K562 (cell line): ENCODE measurements around the gene PTK6. TPM values are rescaled to one million over a fixed set of nuclear protein-coding genes. Genes with fewer than 3 reads are reported as not detected.

Source experiments
- ATAC-seq: fragments of 200-7000 bp; cut with Tn5 transposase; 3 replicates; pipeline ENCODE4 v1.9.1; 2020; ENCODE audit warnings: moderate library complexity
- BruUV-seq: library from RNA; stranded (reverse); fragments of 400-500 nt; replicated peaks from 2 replicates; lab custom pipeline; 2021; lab: Mats Ljungman, UMichigan
- CTCF ChIA-PET: fragments of 300-600 bp; formaldehyde crosslinking; extraction: SDS; loops from one replicate; lab custom pipeline; 2021; ENCODE audit warnings: low intra/inter-chr PET ratio; lab: Yijun Ruan, JAX
- POLR2A ChIA-PET: fragments of 300-600, 350-650 bp; sonication (Branson Sonifier 250); formaldehyde crosslinking; extraction: SDS; loops from one replicate; lab custom pipeline; 2021; ENCODE audit warnings: antibody characterized with exemption, inconsistent platforms; lab: Yijun Ruan, JAX
- DNase-seq, 4 experiments: peaks; one replicate each; pipeline versions ENCODE4 v3.0.0 to v3.0.0-alpha.2; 2011 to 2018; ENCODE audit warnings: low spot score in 3 of 4, mixed read lengths in 3 of 4; ENCODE audit errors: extremely low read depth in 1 of 4
- FAIRE-seq: peaks from 2 replicates; lab custom pipeline; 2011; peaks lifted over from hg19 to GRCh38; lab: Jason Lieb, UNC
- H2AFZ ChIP-seq: 2 replicates; pipeline ENCODE4 v1.6.0; 2011; ENCODE audit warnings: low read depth, low read length, control low read depth, inconsistent platforms
- H3K27ac ChIP-seq: fragments of 200-600 bp; 3 replicates; pipeline ENCODE4 v1.8.0; 2011; ENCODE audit warnings: low read depth, mild to moderate bottlenecking, control low read depth, inconsistent platforms, low read length, moderate library complexity, mixed read lengths; ENCODE audit errors: extremely low read depth
- H3K27me3 ChIP-seq, 2 experiments: fragments of 300-600 bp in 1 of 2; 2 replicates in 1 of 2; 3 replicates in 1 of 2; pipeline versions ENCODE4 v1.6.0 to v1.8.0; 2011; ENCODE audit warnings: inconsistent platforms in 2 of 2, low read length in 2 of 2, mild to moderate bottlenecking in 1 of 2, mixed read lengths in 1 of 2, moderate library complexity in 1 of 2; ENCODE audit not compliant: control insufficient read depth in 2 of 2, insufficient read depth in 2 of 2
- H3K36me3 ChIP-seq: fragments of 300-600 bp; 3 replicates; pipeline ENCODE4 v1.8.0; 2011; ENCODE audit warnings: mild to moderate bottlenecking, low read length, inconsistent platforms; ENCODE audit not compliant: control insufficient read depth, insufficient read depth
- H3K4me1 ChIP-seq, 2 experiments: fragments of 200-600 bp in 1 of 2; replicated peaks in 1 of 2; 2 replicates in 1 of 2; 3 replicates in 1 of 2; pipeline versions ENCODE4 v1.5.1 to v1.8.0; 2011; ENCODE audit warnings: inconsistent platforms in 2 of 2, low read length in 2 of 2, mild to moderate bottlenecking in 1 of 2, mixed read lengths in 1 of 2, moderate library complexity in 1 of 2; ENCODE audit not compliant: control insufficient read depth in 2 of 2, insufficient read depth in 2 of 2
- H3K4me2 ChIP-seq: 2 replicates; pipeline ENCODE4 v1.6.1; 2011; ENCODE audit warnings: low read length, control low read depth, inconsistent platforms, mixed read lengths; ENCODE audit not compliant: insufficient read depth
- H3K4me3 ChIP-seq: fragments of 200-600 bp; sonication (generic), shearing (Covaris generic); 2 replicates; pipeline ENCODE4 v1.5.1; 2016; ENCODE audit warnings: control low read depth, inconsistent platforms
- H3K79me2 ChIP-seq: fragments of 200-600 bp; 3 replicates; pipeline ENCODE4 v1.8.0; 2011; ENCODE audit warnings: low read length, inconsistent platforms; ENCODE audit not compliant: control insufficient read depth, insufficient read depth
- H3K9ac ChIP-seq, 2 experiments: 2 replicates each; pipeline versions ENCODE4 v1.6.0 to v1.6.1; 2011; ENCODE audit warnings: low read depth in 2 of 2, low read length in 2 of 2, control low read depth in 1 of 2, inconsistent platforms in 1 of 2, mild to moderate bottlenecking in 1 of 2, mixed read lengths in 1 of 2; ENCODE audit not compliant: insufficient read depth in 1 of 2
- H3K9me1 ChIP-seq: one replicate; pipeline ENCODE4 v1.6.0; 2011; ENCODE audit warnings: inconsistent platforms, mild to moderate bottlenecking, low read length, moderate library complexity; ENCODE audit not compliant: control insufficient read depth, insufficient read depth
- H3K9me3 ChIP-seq: replicated peaks from 2 replicates; pipeline ENCODE4 v1.5.1; 2011; ENCODE audit warnings: low read depth, low read length, inconsistent platforms; ENCODE audit not compliant: control insufficient read depth, insufficient read depth
- H4K20me1 ChIP-seq: replicated peaks from 2 replicates; pipeline ENCODE4 v1.6.1; 2011; ENCODE audit warnings: low read length, inconsistent platforms, mixed read lengths; ENCODE audit not compliant: control insufficient read depth, insufficient read depth
- CHCHD3 ChIP-seq: fragments of 250-450 bp; sonication (Bioruptor Pico); IDR thresholded peaks from 2 replicates; pipeline ENCODE4 v2.1.2; 2022; ENCODE audit warnings: mild to moderate bottlenecking
- HMGN3 ChIP-seq: IDR thresholded peaks from 2 replicates; pipeline ENCODE4 v1.6.1; 2011; ENCODE audit warnings: borderline replicate concordance, low read depth, mild to moderate bottlenecking, mixed read lengths, low read length; ENCODE audit not compliant: insufficient read length; ENCODE audit errors: extremely low read depth
- KHSRP ChIP-seq: fragments of 450-650 bp; IDR thresholded peaks from 2 replicates; pipeline ENCODE4 v1.6.1; 2017
- POLR2G ChIP-seq: fragments of 200-400 bp; formaldehyde crosslinking; IDR thresholded peaks from 2 replicates; pipeline ENCODE4 v1.6.1; 2017; ENCODE audit warnings: low read depth, mild to moderate bottlenecking, antibody characterized with exemption, low read length, moderate library complexity
- ZNF589 ChIP-seq: fragments of 200-800 bp; sonication (Bioruptor generic); IDR thresholded peaks from 2 replicates; pipeline ENCODE4 v1.6.1; 2016; ENCODE audit warnings: low read depth, missing genetic modification characterization, missing compliant biosample characterization
- ZNF830 ChIP-seq: fragments of 250-450 bp; sonication (Bioruptor Pico); IDR thresholded peaks from 2 replicates; pipeline ENCODE4 v1.5.0; 2021; ENCODE audit warnings: mild to moderate bottlenecking
- WGBS: fragments of 100-300 bp; shearing (Covaris generic); methylation state at CpG from one replicate; pipeline ENCODE4 v1.1.6; 2016; ENCODE audit warnings: low coverage, mixed read lengths; ENCODE audit not compliant: insufficient coverage; ENCODE audit errors: missing lambda C conversion rate; 5-methylcytosine and 5-hydroxymethylcytosine counted together
- in situ Hi-C: fragments of 300-500 bp; cut with MboI; formaldehyde crosslinking; loops from 4 replicates; pipeline ENCODE4 v1.15.0; 2018; ENCODE audit warnings: inconsistent platforms, mixed read lengths
- intact Hi-C: fragments of 100-400 bp; cut with micrococcal nuclease; formaldehyde crosslinking; loops from 2 replicates; pipeline ENCODE4 v1.14.2; 2022
- polyA plus RNA-seq, 8 experiments: library from polyadenylated mRNA; depleted of rRNA in 4 of 8; stranded (reverse) in 5 of 8; unstranded in 3 of 8; fragments of >200 nt; fragmentation: Nextera tagmentation in 2 of 8; fragmentation: Illumina TruSeq in 1 of 8; extraction: Ambion mirVana in 2 of 8; extraction: Trizol in 1 of 8; gene quantifications; 2 replicates each; pipeline versions ENCODE4 v1.2.1 to v1.2.3, GENCODE V29; 2011 to 2014; ENCODE audit warnings: inconsistent platforms in 1 of 8, missing spikeins in 1 of 8
- total RNA-seq, 7 experiments: library from RNA; depleted of rRNA in 6 of 7; stranded (reverse); fragments of >200 nt in 6 of 7; fragmentation: Illumina TruSeq in 2 of 7; extraction: Trizol in 2 of 7; gene quantifications; 2 replicates each; pipeline versions ENCODE4 v1.2.1 to v1.2.3, GENCODE V29; 2011 to 2021; ENCODE audit warnings: low replicate concordance in 1 of 7
- TF ChIP-seq, protein P1 (sequence below): fragments of 250-450 bp; sonication (Bioruptor Pico); IDR thresholded peaks from 2 replicates; pipeline ENCODE4 v1.4.0; 2020

The PTK6 gene
- total and polyA plus RNA-seq, 9 of the 15 experiments (the other 6 are each of a cell fraction or from before 2014, with no cell fraction given): 0.07 TPM; not detected in 8

GRCh38 chr20:63564036-63564810 is 27.0 kb upstream of the PTK6 start:
- CTCF ChIA-PET: no interaction called here
- 60% methylated on average over 46 of the region's 62 CpGs for WGBS
- H3K79me2 ChIP-seq: no peaks in the 10 kb centered on the region
- intact Hi-C loops: no loop called here
- no peak overlapping the region for H3K9ac ChIP-seq
- no peaks in the 10 kb centered on the region for H3K9me3 ChIP-seq
- ATAC-seq: no peak
- POLR2A ChIA-PET: interaction anchor here (1.4 to 1.9 kb wide), 2 partner anchors 7 to 9 kb away, joined by 3 to 9 read pairs; no protein-coding TSS in a partner anchor
- H3K4me2 ChIP-seq: no peak overlapping the region
- no peak overlapping the region for H2AFZ ChIP-seq
- no peaks in the 10 kb centered on the region for H3K9me1 ChIP-seq
- in situ Hi-C loops: no loop called here
- no TSS peak for BruUV-seq
- H4K20me1 ChIP-seq: no peaks in the 10 kb centered on the region
- H3K4me1 ChIP-seq: peaks cover 0 to 94% of the 10 kb centered on the region in 2 experiments; a peak in 3 of 5 replicates
- no peak overlapping the region for H3K27ac ChIP-seq
- FAIRE-seq: no peak
- no peak for DNase-seq
- no peak overlapping the region for H3K4me3 ChIP-seq
- no peaks in the 10 kb centered on the region for H3K36me3 ChIP-seq
- H3K27me3 ChIP-seq: peaks cover 0 to 24% of the 10 kb centered on the region in 2 experiments; a peak in 2 of 5 replicates
- TF ChIP-seq POLR2G (peak; percentile 11; the same call in 1 of the 2 replicates), HMGN3 (peak; percentile 23), ZNF830 (no peak), ZNF589 (CRISPR knock-in tag) (no peak), KHSRP (no peak), CHCHD3 (CRISPR knock-in tag) (no peak)
- TF ChIP-seq, protein P1, sequence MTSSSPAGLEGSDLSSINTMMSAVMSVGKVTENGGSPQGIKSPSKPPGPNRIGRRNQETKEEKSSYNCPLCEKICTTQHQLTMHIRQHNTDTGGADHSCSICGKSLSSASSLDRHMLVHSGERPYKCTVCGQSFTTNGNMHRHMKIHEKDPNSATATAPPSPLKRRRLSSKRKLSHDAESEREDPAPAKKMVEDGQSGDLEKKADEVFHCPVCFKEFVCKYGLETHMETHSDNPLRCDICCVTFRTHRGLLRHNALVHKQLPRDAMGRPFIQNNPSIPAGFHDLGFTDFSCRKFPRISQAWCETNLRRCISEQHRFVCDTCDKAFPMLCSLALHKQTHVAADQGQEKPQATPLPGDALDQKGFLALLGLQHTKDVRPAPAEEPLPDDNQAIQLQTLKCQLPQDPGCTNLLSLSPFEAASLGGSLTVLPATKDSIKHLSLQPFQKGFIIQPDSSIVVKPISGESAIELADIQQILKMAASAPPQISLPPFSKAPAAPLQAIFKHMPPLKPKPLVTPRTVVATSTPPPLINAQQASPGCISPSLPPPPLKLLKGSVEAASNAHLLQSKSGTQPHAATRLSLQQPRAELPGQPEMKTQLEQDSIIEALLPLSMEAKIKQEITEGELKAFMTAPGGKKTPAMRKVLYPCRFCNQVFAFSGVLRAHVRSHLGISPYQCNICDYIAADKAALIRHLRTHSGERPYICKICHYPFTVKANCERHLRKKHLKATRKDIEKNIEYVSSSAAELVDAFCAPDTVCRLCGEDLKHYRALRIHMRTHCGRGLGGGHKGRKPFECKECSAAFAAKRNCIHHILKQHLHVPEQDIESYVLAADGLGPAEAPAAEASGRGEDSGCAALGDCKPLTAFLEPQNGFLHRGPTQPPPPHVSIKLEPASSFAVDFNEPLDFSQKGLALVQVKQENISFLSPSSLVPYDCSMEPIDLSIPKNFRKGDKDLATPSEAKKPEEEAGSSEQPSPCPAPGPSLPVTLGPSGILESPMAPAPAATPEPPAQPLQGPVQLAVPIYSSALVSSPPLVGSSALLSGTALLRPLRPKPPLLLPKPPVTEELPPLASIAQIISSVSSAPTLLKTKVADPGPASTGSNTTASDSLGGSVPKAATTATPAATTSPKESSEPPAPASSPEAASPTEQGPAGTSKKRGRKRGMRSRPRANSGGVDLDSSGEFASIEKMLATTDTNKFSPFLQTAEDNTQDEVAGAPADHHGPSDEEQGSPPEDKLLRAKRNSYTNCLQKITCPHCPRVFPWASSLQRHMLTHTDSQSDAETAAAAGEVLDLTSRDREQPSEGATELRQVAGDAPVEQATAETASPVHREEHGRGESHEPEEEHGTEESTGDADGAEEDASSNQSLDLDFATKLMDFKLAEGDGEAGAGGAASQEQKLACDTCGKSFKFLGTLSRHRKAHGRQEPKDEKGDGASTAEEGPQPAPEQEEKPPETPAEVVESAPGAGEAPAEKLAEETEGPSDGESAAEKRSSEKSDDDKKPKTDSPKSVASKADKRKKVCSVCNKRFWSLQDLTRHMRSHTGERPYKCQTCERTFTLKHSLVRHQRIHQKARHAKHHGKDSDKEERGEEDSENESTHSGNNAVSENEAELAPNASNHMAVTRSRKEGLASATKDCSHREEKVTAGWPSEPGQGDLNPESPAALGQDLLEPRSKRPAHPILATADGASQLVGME (CRISPR knock-in tag): no peak
- TF ChIP-seq, all 486 proteins: peak for 2
